NCI-H146 treated with DMSO at 0.1 percent for 48 hours (cell line): ENCODE data around the gene WDR41.
A peak's percentile ranks its signal among the peaks of the same experiment; 100 is the strongest.

Experiments
- DNase-seq: peaks from one replicate; lab custom pipeline; 2025; ENCODE audit not compliant: unreplicated experiment; lab: John Stamatoyannopoulos, UW

The WDR41 gene

DNA sequence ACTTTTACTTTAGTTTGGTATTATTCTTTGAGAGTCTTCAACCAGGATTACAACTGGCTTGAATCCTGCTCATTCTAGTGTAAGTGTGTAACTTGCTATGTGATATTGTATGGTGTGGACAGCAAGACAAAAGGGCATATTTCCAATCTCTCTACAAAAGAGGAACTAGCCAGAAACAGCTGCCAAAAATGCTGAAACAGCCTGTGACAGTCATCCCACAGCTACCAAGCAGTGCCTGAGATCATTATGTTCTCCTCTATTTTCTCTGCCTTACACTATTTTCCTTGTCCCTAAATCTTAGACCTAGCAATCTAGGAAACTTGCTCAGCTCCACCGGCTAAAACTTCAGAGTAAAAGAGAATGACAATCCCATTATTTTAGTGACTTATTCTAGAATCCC, 42.8 kb downstream of the WDR41 start:
- no peak for DNase-seq

DNA sequence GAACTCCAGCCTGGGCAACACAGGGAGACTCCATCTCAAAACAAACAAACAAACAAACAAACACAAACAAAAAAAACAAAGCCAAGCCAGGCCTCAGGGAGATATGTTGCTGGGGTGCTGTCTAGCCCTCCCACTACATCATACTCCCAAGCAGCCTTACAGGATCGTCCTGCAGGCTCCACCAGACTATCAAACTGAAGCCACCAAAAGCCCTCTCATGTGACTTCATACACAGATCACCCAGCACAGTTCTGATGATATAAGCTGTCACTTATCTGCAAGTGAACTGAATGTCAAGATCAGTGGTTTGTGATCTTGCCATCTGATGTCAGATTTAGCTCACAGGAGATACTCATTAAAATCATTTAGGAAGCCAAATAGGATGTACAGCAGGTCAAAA, 43.3 kb downstream of the WDR41 start:
- DNase-seq, result no peak

DNA sequence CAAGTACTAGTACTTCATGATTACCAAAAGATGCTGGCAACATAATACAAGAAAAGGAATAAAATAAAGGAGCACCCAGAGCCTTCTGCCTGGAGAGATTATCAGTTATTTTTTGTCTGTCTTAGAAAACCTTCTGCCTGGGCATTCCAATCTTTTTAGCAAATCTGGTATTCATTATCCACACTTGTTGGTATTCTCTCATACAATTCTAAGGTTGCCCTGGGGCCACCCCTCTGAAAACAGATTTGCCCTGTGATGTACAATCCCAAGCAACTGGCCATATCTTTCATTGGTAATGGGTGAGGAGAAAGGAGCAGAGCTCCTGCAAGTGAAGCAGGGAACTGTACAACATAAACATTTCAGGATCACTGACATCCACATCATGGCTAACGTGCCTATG, 47.8 kb downstream of the WDR41 start:
- no peak for DNase-seq

DNA sequence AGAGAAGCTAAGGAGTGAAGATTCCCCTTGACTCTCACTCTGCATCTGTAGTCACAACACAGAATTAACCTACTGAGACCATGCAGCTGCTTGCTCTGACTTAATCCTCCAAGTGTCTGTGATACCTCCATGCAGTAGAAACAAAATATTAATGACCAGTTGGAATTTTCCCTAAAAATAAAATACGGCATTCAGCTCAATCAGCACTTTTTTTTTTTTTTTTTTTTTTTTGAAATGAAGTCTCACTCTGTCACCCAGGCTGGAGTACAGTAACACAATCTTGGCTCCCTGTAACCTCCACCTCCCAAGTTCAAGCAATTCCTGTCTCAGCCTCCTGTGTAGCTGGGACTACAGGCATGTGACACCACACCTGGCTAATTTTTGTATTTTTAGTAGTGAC, 48.4 kb downstream of the WDR41 start:
- DNase-seq, result no peak

DNA sequence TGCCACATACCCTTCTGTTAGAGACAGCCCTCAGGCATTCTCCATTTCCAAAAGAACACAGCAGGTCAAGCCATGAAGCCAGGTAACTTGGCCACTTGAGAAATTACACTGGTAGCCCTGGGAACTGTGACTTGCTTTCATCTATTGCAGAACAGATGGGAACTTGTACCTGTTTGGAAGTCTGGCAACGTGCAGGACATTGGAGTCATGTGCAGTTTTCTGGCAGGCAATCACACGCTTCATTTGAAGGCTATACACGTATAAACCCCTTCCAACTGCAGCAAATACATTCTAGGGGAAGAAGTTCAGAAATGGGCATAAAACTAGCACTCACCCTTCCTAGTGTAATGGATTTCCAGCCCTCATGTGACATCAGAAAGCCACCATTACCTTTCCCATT, 54.0 kb downstream of the WDR41 start:
- no peak for DNase-seq

DNA sequence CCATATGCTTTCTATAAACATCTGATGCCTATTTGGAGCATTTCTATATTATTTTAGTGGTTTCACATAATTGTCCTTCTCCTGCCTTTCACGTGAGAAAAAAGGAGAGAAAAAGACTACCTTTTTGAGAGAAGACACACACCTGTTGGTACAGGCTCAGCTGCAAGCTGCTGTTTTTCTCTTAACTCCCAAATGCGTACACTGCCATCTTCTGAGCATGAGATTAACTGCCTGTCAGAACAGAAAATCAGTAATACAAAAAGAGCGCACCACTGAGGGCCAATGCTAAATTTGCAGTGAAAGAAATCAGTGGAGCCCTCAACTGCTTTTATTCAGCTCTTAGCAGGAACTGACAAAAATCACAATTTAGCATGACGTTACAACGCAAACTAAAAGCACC, 54.9 kb downstream of the WDR41 start:
- DNase-seq, result peak; percentile 1

DNA sequence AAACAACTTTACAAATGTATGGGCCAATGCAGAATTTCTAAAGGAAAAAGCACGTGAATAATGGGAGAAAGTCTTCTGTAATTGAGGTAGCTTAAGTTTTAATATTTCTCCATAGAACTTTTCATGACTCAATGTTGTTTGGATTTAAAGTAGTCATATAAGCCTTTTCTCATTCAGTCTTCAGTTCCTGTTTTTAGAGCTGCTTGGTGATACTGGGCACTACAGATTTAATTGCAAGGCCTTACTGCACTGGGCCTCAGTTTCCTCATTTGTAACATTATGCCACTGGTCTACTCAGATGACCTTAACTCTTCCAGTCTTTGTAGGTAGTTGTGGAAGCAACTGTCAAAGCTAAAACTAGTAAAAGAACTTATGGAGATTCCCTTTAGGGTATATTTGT, 60.4 kb downstream of the WDR41 start:
- no peak for DNase-seq

DNA sequence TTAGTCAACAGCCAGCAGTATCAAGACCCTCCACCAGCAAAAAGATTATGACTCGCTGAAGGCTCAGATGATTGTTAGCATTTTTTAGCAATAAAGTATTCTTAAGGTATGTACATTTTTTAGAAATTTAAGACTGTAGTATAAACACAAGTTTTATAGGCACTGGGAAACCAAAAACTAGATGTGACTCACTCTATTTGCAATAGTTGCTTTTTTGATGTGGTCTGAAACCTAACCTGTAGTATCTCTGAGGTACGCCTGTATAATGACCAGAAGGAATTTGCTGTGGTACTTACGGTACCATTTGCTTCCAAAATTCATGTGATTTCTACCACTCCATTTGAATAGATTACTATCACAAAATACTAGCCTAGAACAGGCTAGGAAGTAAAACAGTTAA, 60.8 kb downstream of the WDR41 start:
- no peak for DNase-seq

DNA sequence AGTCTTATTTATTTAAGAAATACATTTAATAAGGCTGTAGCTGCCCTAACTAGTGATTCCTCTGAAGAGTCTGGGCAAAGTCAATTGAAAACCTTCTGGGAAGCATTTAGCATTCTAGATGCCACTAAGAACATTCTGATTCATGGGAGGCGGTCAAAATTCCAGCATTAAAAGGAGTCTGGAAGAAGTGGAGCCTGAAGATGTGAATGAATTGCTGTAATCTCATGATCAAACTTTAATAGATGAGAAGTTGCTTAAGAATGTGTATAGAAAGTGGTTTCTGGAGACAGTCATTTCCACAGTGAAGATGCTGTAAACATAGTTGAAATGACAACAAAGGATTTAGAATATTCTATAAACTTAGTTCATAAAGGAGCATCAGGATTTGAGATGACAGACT, 61.4 kb downstream of the WDR41 start:
- DNase-seq, result no peak

DNA sequence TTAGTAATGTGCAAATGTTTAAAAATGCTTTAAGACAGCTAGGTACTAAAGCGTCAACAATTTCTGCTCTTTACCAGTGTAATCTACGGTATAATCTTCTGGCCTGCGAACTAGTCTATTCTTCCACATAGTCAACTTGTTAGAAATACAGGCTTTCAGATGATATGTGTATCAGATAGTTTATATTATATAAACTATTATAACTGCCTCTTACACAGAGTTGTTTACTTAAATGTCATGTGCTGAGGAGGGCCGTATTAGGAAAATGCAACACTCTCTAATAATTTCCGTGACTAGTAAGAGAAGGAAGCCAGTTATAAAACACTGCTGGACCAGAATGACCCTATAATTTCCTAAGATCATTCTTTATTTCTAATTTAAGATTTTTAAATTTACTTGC, 63.6 kb downstream of the WDR41 start:
- DNase-seq, result no peak

DNA sequence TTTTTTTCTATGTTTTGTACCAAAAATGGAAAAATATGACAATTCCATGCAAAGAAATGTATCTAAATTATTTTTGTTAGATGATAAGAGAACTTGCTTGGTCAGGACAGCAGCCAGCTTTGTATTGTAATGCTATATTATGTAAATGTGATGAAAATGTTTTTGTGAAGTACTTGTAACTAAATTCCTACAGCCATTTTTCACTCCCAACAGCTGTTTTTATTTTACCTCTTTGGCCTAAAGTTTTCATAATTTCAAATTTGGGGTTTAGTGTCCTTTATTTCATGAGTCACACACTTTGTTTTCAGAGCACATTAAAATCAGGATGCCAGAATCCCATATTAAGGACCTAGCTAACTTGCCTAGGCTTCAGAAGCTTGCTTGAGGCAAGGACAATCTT, 64.1 kb downstream of the WDR41 start:
- no peak for DNase-seq

DNA sequence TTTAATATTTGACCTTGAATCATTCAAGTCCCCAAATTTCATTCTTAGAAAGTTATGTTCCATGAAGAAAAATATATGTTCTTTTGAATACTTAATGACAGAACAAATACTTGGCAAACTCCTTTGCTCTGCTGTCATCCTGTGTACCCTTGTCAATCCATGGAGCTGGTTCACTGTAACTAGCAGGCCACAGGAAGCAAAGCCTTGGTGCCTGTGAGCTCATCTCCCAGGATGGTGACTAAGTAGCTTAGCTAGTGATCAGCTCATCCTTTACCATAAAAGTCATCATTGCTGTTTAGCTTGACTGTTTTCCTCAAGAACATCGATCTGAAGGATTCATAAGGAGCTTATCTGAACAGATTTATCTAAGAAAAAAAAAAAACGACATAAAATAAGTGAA, 65.4 kb downstream of the WDR41 start:
- DNase-seq, result no peak

DNA sequence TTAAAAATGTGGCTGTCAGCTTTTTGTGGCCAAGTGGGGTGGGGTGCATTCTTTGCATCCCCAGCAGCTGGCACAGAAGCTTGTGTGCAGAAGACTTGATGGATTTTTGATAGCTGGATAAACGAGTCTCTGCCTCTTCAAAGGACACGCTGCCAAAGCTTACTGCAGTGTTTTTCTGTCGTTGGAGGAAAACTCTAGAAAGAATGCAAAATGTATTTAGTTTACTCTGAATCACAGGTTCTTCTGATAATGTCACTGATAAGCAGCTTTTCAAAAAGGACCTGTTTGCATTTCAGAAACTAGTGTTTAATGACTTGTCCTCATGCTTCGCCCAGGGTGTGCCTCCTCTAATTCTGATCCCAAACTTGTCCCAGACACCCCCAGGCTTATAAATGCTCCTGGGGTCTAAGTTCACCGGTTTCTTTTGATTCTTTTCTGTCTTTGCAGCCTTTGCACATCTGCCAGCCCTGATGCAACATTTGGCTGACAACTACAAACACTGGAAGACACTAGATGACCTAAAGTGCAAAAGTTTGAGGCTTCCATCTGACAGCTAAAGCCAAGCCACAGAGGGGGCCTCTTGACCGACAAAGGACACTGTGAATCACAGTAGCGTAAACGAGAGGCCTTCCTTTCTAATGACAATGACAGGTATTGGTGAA, 66.0 kb downstream of the WDR41 start:
- DNase-seq, result no peak

DNA sequence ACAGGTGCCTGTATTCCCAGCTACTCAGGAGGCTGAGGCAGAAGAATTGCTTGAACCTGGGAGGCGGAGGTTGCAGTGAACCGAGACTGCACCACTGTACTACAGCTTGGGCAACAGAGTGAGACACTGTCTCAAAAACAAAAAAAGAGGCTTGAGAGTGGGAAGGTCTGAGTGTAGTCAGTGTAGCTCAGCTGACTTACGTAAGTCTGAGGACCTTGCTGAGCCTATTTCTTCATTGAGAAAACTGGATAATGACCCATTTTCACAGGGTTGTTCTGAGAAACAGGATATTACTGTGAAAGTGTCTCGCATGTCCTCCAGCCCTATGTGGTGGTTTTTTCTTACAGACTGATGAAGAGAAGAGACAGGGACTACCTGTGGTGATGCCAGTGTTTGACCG, 66.7 kb downstream of the WDR41 start:
- no peak for DNase-seq

DNA sequence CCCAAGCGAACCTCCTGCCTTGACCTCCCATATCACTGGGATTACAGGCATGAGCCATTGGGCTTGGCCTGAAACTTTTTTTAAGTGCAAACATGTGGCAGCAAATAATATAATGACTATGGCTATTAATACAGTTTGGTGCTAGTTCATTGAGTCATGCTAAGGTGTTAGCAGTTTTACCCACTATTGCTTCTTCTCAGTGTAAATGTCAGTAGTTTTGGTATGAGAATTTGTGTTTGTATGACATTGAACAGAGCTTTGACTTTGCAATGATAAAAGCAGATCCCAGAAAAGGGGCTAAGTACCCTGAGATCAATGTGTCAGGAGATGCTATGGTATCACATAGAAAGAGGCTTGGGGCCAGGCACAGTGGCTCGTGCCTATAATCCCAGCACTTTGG, 67.2 kb downstream of the WDR41 start:
- DNase-seq, result no peak

DNA sequence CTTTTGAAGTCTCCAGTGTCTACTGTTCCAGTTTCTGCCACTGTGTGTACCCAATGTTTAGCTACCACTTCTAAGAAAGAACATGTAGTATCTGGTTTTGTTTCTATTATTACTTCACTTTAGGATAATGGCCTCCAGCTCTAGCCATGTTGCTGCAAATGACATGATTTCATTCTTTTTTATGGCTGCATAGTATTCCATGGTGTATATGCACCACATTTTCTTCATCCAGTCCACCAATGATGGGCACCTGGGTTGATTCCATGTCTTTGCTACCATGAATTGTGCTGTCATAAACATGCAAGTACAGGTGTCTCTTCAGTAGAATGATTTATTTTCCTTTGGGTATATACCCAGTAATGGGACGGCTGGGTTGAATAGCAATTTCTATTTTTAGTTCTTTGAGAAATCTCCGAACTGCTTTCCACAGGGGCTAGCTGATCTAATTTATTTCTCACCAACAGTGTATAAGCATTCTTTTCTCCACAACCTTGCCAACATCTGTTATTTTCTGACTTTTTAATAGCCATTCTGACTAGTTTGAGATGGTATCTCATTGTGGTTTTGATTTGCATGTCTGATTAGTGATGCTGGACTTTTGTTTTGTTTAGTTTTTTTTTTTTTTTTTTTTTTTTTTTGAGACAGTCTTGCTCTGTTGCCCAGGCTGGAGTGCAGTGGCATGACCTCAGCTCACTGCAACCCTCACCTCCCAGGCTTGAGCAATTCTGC, 68.9 kb downstream of the WDR41 start:
- DNase-seq, result no peak

DNA sequence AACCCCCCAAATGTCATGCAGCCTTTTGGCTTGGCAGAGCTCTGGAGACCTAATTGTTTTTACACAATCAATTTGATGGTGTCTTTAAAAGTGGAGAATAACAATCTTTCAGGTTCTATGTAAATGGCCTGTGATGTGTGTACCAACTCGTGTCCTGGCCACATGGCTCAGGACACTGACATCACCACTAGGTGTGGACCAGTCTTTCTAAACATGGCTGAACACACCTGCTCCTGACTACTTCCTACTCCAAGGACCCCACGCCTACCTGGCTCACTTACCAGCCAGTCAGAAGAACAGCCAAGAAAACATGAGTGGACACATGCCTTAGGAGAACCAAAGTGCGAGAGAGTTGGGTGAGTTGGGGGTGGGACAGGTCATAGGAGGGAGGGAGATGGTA, 71.2 kb downstream of the WDR41 start:
- no peak for DNase-seq

DNA sequence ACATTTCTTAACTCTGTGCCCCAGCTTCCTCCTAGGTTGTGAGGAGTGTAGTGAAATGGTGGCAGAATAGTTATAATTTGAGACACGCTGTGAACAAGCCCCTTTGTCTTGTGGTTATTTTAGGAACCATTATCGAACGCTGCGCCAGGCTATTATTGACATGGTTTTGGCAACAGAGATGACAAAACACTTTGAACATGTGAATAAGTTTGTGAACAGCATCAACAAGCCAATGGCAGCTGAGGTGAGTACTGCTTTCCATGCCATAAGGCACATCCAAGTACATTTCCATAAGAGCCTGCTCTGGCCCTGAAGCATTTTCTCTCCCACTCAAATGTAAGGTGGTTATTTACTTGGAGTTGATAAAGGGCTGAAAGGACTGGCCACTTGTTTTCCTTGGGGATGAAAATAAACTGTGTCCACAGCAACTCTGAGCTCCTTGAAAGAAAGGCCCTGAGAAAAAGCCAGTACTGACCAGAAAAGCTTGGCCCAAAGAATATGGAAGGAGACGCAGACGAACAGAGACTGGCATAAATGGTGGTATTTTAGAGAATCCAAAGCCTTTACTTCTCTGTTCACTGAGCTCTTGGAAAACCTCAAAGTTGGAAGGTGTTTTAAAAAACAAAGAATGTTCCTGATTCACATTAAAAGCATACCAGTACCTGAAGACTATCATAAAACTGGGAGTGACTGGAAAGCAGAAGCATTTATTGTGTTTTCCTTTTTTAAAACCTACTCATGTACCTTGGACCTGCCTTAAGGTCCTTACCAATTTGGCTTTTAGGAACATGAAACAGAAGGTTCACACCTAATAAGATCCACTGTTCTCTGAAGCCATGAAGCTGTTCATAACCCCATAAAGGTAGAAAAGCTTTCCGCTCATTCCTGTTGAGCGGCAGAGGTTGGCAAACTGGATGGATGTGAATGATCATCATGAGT, 72.2 kb downstream of the WDR41 start:
- DNase-seq, result no peak

DNA sequence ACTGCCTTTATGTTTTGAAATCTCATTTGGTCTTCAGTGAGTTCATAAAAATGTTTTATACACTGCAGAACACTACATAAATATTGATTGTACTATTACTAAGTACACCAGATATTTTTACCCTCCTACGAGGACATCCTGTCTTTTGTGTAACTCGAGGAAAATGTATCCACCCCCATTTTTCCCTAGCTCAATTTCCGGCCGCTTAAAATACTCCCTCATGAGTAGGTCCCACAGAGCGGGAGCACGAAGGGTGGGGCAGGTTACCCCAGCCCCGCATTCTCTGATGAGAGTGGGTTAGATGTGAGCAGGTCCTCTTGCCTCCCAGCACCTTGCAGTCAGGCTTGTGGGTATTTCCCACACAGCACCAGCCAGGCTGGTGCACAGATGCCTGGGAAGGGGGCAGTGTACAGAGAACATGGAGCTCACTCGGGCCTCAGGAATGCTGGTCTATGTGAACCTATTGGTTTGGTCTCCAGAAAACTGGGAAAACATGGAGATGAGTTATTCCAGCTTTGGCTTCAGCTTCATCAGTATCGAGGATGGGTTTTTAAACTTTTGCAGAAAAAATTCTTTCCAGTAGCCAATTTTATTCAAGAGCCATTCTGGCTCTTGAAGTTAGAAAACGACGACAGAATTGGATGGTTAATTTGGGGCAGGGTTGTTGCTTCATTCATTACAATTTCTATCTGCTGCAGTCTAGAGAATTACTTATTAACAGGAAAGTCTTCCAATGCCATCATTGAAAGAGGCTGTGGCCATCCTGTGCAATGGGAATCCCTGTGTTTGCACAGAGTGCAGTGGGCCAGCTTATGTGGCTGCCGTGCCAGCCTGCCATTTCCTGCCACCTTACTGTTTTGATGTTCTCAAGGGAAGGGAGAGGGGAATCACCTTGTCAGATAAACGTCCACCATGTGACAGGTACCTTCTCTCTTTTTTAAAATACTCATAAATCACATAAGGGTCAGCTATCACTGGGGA, 73.2 kb downstream of the WDR41 start:
- no peak for DNase-seq

DNA sequence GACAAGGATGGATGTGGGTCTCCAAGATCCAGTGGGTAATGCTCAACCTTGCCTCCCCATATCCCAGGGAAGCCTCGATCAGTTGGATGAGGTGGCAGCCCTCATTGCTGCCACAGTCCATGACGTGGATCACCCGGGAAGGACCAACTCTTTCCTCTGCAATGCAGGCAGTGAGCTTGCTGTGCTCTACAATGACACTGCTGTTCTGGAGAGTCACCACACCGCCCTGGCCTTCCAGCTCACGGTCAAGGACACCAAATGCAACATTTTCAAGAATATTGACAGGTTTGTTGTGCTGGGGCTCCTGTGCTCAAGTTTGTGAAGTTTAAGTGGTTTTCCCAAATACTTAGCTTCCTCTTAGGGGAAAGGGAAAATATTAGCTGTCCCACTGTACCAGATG, 74.0 kb downstream of the WDR41 start:
- DNase-seq, result no peak

DNA sequence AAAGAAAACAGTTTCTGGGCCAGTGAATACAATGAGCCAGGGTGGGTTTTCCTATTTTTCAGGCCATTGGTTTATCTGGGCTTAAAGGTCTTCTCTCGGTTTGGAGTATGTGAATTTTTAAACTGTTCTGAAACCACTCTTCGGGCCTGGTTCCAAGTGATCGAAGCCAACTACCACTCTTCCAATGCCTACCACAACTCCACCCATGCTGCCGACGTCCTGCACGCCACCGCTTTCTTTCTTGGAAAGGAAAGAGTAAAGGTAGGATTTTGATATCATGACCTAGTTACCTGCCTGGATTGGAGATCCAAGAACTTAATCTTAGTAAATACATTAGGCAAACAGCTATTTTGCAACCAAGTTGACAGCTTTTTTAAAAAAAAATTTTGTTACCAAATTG, 79.1 kb downstream of the WDR41 start:
- no peak for DNase-seq
